ENCODE data around the gene RALGAPA2.

The RALGAPA2 gene

GRCh38 chr20:20423117-20423516 lies 289.3 kb downstream of the RALGAPA2 start:
- no peak for DNase-seq

GRCh38 chr20:20417876-20418676 lies 294.4 kb downstream of the RALGAPA2 start:
- DNase-seq = no peak

- no peak for DNase-seq
Measured at GRCh38 chr20:20415321-20415720, 297.1 kb downstream of the RALGAPA2 start.

DNA sequence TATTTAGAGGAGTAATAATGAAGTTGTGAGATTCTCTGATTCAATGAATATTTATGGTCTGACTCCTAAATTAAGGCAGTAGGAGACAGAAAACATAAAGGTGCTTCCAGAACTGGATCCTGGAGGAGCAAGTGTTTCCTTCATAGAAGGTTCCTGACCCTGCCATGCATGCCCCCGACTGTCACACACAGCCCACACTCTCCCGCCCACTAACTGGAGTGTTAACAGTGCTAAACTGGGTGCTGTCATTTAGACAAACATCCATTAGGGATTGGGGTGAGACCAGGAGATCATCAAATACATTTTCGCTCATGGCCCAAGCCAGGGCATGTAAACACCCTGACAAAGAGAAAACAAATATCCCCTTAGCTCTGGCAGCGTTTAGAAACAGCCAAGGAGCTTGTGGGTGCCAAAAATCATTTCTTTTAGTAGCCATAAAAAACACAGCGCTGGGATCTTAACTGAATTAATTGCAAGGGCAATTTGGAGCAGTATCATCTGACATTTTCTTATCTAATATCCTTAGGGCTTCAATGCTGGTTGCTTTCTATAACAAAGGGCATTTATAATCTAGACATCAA lies 297.7 kb downstream of the RALGAPA2 start:
- DNase-seq = no peak

GRCh38 chr20:20413810-20414281 lies 298.6 kb downstream of the RALGAPA2 start:
- DNase-seq = no peak

DNA sequence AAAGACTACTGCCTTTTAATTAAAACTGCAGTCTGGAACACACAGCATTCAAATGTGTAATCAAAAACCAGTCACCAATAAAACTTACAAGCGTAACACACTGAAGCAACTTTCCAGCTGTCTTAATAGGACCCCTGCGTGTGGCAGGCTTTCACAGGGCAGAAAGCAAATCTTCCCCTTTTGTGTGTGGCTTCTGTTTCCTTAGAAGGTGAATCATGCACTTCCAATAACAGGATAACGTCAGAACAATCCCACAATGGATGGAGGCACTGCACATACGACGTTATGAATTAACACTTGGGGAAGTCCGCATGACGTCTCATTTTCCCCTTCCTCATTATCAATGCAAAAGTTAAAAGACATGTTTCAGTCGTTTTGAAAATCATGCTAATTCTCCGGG lies 299.7 kb downstream of the RALGAPA2 start:
- no peak for DNase-seq

GRCh38 chr20:20411836-20412235 lies 300.6 kb downstream of the RALGAPA2 start:
- no peak for DNase-seq

DNA sequence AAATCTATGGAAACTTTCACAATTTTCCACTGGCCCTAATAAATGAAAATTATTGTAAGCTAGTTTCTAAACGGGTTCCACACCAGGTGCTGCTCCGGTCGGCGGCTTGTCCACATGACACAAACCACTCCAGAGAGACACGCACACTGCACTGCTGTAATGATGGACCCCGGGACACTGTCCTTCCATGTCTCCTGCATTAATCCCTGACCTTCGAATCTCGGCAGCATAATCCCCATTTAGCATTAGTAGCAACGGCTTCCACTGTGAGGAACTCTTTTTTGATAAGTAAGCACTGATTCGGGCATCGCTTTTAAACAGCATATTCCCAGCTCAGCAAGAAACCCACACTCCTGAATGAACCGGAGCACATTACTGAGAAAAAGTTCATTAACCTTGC lies 301.0 kb downstream of the RALGAPA2 start:
- DNase-seq = no peak

DNA sequence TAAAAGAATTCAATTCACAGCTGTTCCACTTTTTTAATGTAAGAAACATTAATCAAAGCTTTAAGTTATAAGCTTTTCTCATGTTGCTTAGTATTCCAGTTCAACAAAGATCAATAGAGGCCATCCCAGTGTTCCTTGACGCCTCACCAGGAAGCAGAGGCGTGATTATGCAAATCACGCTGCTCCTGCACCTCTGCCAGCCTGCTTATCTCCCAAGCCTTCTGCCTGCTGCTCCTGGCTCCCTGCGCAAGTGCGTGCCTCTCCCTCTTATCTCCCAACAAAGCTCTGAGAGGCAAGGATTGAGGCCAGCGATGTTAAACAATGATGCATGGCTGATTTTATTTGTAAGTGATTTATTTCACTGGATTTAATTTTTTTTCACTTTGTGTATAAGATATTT lies 301.8 kb downstream of the RALGAPA2 start:
- DNase-seq = no peak

GRCh38 chr20:20409331-20409730 lies 303.1 kb downstream of the RALGAPA2 start:
- no peak for DNase-seq

DNA sequence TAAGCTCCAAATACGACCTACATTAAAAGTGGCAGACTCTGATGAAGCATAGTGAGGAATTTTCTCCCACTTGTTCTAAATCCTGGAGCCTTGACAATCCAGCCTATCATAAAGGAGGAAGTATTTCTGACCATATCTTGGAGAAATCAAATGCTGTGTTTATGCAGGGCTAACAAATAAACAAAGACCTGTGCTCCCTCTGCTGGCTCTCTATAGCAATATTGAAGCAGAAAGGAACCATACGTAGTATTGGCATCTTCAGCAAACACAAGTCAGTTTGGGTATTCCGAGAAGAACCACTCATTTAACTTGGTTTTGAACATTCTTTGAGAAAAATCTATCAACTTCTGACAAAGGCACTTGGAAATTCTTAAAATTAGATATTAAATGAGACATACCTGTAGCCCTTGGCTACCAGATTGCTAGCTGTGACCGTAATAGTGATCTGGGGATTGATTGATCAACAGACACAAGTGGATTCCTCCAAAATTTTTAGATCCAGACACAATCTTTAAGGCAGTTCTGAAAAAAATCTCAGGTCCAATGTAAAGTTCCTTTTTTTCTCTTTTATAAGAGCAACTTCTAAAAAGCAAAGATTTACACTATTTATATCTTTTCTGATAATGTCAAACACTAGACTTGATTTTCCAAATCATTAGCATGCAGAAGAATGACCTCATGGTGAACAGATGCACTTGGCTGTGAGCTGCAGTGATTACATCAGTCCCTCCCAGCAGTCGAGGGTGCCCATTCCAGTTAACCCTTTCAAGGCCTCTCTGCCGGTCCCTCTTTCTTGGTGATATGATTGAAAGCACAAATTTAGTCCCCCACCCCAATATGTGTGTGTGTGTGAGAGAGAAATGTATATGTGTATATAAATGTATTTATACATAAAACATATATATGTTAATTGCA lies 304.3 kb downstream of the RALGAPA2 start:
- DNase-seq = no peak

GRCh38 chr20:20406306-20406705 lies 306.1 kb downstream of the RALGAPA2 start:
- no peak for DNase-seq

DNA sequence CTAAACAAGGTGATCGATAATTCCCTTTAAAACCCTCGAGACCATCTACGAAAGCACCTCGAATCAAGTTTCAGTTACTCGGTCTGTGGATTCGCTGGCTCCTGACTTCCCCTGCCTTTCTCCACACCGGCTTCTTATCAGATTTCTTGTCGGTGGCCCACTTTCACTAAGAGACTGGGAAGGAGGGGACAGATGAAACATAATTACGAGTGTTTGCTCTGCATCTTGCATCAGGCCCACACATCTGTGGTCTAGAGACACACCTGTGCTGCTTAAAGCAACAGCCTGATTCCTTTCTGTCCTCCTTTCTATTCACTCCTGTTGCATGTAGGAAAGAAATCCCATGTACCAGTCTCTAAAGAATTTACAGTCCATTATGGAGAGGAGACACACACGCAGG lies 306.8 kb downstream of the RALGAPA2 start:
- no peak for DNase-seq

DNA sequence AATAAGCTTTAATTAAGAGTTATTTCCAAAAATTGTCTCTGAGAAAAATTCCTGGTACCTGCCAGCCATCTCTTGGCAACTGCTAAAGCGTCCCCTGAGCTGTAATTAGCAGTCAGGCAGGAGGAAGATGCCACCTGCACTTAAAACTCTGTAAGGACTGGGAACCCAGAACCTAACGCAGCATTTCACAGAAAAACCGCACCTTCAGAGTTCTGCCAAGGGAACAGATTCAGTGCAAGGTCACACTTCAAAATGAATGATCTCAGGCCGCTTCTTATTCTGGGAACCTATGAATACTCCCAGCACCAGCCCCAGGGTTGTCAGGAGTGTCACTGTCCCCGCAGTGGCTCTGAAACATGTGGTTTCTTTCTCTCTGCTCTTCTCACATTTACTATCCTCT lies 307.8 kb downstream of the RALGAPA2 start:
- DNase-seq = no peak

GRCh38 chr20:20401991-20402390 lies 310.5 kb downstream of the RALGAPA2 start:
- no peak for DNase-seq

GRCh38 chr20:20399531-20400500 lies 312.6 kb downstream of the RALGAPA2 start:
- DNase-seq = no peak

DNA sequence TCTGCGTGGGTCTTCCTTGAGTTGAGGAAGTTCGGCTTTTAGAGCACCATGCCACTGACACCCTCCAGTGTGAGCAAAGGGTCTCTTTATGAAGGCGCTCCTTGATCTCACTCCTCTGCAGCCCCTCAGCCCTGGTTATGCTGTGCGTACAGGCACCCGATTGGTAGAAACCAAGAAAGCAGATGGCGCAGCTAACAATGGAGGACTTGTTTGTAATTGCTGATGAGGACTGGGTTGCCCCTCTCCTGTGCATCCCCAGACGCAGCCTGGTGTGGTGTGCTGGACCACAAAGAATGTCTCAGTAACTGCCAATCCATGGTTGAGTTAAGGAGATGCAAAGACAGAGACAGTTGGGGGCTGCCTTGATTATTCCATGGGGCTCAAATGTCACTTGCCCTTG lies 314.3 kb downstream of the RALGAPA2 start:
- DNase-seq = no peak

DNA sequence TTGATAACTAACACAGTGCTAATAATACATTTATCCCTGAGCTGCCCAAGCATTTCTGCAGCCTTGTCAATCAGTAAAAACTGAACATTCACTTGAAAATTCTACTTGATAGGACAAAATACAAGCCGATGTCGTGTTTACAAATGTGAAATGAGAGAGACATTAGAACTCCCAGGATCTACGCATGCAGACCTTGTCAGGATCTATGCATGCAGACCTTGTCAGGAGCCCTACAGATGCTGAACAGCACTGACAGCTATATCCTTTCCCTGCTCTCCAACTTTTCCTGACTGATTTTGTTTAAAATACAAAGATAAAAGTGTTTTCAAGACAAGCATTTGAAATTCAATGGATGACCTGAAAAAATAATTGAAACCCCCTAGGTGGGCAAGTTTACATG lies 315.6 kb downstream of the RALGAPA2 start:
- DNase-seq = no peak

- DNase-seq = no peak
Measured at GRCh38 chr20:20395903-20396568, 316.4 kb downstream of the RALGAPA2 start.

- DNase-seq = no peak
Measured at GRCh38 chr20:20395087-20395486, 317.4 kb downstream of the RALGAPA2 start.

GRCh38 chr20:20393207-20394120 lies 319.0 kb downstream of the RALGAPA2 start:
- DNase-seq = no peak
